Neuron (in vitro differentiated cells): ENCODE data around the gene TNIP2.

ENCODE experiments used
- H2AFZ ChIP-seq: one replicate; pipeline ENCODE4 v1.6.1; 2013; ENCODE audit warnings: low read depth, mild to moderate bottlenecking, inconsistent platforms, low read length, moderate library complexity
- H3K27me3 ChIP-seq: one replicate; pipeline ENCODE4 v1.6.1; 2013; ENCODE audit warnings: low read length; ENCODE audit not compliant: insufficient read depth
- H3K36me3 ChIP-seq: one replicate; pipeline ENCODE4 v1.6.1; 2013; ENCODE audit warnings: low read length; ENCODE audit not compliant: insufficient read depth
- H3K4me1 ChIP-seq: one replicate; pipeline ENCODE4 v1.6.1; 2013; ENCODE audit warnings: low read length; ENCODE audit not compliant: insufficient read depth
- H3K4me3 ChIP-seq: 2 replicates; pipeline ENCODE4 v1.5.1; 2013; ENCODE audit warnings: mild to moderate bottlenecking, low read length, moderate library complexity
- H3K9me3 ChIP-seq: one replicate; pipeline ENCODE4 v1.6.1; 2013; ENCODE audit warnings: low read length

The TNIP2 gene

DNA sequence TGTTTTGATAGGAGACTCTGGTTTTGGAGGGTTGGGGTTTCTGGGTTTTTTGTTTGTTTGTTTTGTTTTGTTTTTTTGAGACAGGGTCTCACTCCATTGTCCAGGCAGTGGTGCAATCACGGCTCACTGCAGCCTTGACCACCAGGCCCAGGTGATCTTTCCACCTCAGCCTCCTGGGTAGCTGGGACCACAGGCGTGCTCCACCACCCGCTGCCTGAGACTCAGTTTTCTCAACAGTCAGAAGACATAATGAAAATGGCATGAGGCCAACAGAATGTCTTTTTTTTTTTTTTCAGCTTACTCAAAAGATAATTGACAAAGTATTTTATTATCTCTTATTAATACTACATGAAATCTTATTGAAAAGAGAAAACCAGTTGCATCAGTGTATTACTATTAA is 32.4 kb downstream of the TNIP2 start:
- no peaks in the 10 kb centered on the region for H3K4me1 ChIP-seq
- no peak overlapping the region for H2AFZ ChIP-seq
- no peak overlapping the region for H3K4me3 ChIP-seq
- no peaks in the 10 kb centered on the region for H3K27me3 ChIP-seq
- H3K9me3 ChIP-seq = no peaks in the 10 kb centered on the region
- H3K36me3 ChIP-seq = peaks cover 50% of the 10 kb centered on the region

DNA sequence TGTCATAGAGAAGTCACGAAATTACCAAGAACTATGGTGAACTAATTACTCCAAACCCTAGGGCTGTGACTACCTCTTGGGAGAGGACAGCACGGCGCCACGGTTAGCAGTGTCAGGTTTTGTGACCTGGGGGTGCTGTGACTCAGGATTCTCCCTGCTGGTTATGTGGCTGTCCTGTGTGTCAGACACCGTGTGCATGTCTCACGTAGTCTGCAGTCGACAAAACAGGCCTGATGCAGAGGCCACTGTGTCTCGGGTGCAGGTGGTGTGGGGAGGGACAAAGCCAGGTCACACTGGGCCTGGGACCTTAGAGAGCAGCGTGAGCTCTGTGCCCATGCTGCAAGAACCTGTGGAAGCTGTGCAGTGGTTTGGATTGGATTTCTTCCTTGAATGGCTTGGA is 34.1 kb downstream of the TNIP2 start:
- no peaks in the 10 kb centered on the region for H3K4me1 ChIP-seq
- H3K36me3 ChIP-seq = peaks cover 57% of the 10 kb centered on the region
- no peaks in the 10 kb centered on the region for H3K27me3 ChIP-seq
- H2AFZ ChIP-seq = no peak overlapping the region
- H3K9me3 ChIP-seq = no peaks in the 10 kb centered on the region
- no peak overlapping the region for H3K4me3 ChIP-seq

- H3K4me1 ChIP-seq = no peaks in the 10 kb centered on the region
- H3K9me3 ChIP-seq = no peaks in the 10 kb centered on the region
- H2AFZ ChIP-seq = no peak overlapping the region
- H3K4me3 ChIP-seq = no peak overlapping the region
- H3K27me3 ChIP-seq = no peaks in the 10 kb centered on the region
- peaks cover 62% of the 10 kb centered on the region for H3K36me3 ChIP-seq
Measured at GRCh38 chr4:2721586-2721985, 34.5 kb downstream of the TNIP2 start.

GRCh38 chr4:2716236-2716635 is 39.9 kb downstream of the TNIP2 start:
- Histone ChIP-seq H3K4me3 (no peak overlapping the region), H3K27me3 (no peaks in the 10 kb centered on the region), H3K36me3 (peaks cover 60% of the 10 kb centered on the region), H3K9me3 (peaks cover 4% of the 10 kb centered on the region), H2AFZ (no peak overlapping the region), H3K4me1 (no peaks in the 10 kb centered on the region)

GRCh38 chr4:2715426-2715825 is 40.7 kb downstream of the TNIP2 start:
- Histone ChIP-seq H2AFZ (no peak overlapping the region), H3K4me1 (no peaks in the 10 kb centered on the region), H3K4me3 (no peak overlapping the region), H3K36me3 (peaks cover 55% of the 10 kb centered on the region), H3K9me3 (peaks cover 4% of the 10 kb centered on the region), H3K27me3 (no peaks in the 10 kb centered on the region)

- H3K9me3 ChIP-seq = peaks cover 4% of the 10 kb centered on the region
- peaks cover 50% of the 10 kb centered on the region for H3K36me3 ChIP-seq
- no peak overlapping the region for H2AFZ ChIP-seq
- H3K4me3 ChIP-seq = no peak overlapping the region
- no peaks in the 10 kb centered on the region for H3K27me3 ChIP-seq
- no peaks in the 10 kb centered on the region for H3K4me1 ChIP-seq
Measured at GRCh38 chr4:2714918-2715317, 41.2 kb downstream of the TNIP2 start.

GRCh38 chr4:2714061-2714770 is 41.9 kb downstream of the TNIP2 start:
- no peak overlapping the region for H3K4me3 ChIP-seq
- no peaks in the 10 kb centered on the region for H3K27me3 ChIP-seq
- H3K9me3 ChIP-seq = peaks cover 4% of the 10 kb centered on the region
- no peak overlapping the region for H2AFZ ChIP-seq
- peaks cover 46% of the 10 kb centered on the region for H3K36me3 ChIP-seq
- no peaks in the 10 kb centered on the region for H3K4me1 ChIP-seq

DNA sequence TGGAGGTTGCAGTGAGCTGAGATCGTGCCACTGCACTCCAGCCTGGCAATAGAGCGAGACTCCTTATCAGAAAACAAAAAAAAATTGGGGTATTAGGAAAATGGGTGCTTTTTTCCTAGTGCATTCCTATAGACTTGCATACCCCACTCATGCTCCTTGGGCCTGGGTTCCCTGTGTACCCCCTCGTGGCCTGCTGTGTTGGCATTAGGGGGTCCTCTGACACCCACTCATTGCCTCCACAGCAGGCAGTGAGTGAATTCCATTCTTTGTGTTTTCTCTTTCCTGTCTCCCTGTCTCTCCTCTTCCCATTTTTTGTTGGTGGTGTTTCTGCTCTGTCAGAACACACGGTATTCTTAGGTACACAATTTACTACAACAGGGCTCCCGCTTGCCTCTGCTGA is 42.8 kb downstream of the TNIP2 start:
- no peak overlapping the region for H3K4me3 ChIP-seq
- H2AFZ ChIP-seq = no peak overlapping the region
- no peaks in the 10 kb centered on the region for H3K4me1 ChIP-seq
- H3K36me3 ChIP-seq = peaks cover 39% of the 10 kb centered on the region
- no peaks in the 10 kb centered on the region for H3K27me3 ChIP-seq
- H3K9me3 ChIP-seq = peaks cover 4% of the 10 kb centered on the region

DNA sequence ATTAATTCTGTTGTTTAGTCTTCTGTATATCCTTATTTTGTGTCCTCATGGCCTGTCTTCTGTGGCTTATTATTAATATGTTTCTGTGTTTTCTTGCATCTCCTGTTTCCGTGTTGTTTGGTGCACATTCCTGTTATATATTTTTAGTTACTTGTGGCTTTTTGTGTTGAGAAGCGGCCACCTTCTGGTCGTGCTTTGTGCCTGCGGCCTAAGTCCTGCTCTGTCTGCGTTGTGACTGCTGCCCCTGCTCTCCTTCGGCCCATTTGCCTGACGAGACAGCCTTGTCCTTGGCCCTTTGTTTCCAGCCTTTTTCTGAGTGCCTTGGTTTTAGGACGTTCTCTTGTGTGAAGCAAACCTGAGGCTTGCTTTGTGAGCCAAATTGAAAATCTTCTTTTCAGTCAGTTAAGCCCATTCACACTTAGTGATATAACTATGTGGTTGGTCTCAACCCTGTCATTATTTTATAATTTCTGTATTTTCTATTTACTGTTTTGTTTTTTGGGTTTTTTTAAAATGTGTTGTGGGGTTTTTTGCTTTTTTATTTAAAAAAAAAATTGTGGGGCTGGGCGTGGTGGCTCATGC is 43.8 kb downstream of the TNIP2 start:
- Histone ChIP-seq H3K9me3 (peaks cover 4% of the 10 kb centered on the region), H3K27me3 (no peaks in the 10 kb centered on the region), H3K4me1 (no peaks in the 10 kb centered on the region), H3K36me3 (peaks cover 40% of the 10 kb centered on the region), H2AFZ (no peak overlapping the region), H3K4me3 (no peak overlapping the region)

DNA sequence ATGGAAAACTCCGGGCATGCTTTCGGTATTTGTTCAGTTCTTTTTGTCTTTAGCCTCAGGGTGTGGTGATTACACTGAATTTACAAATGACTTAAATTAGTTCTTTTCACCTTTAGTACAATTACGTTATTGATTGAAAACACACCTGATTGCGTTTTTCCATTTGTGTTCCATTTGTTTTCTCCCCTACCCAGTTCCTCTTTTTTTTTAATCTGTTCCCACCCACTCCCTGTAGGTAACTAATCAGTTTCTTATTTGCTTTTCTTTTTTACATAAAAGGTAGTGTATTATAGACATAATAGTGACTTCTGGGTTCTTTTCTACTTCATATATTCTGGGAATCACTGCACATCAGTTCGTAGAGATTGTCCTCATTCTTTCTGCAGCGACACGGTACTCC is 53.4 kb downstream of the TNIP2 start:
- H3K36me3 ChIP-seq = peaks cover 81% of the 10 kb centered on the region

DNA sequence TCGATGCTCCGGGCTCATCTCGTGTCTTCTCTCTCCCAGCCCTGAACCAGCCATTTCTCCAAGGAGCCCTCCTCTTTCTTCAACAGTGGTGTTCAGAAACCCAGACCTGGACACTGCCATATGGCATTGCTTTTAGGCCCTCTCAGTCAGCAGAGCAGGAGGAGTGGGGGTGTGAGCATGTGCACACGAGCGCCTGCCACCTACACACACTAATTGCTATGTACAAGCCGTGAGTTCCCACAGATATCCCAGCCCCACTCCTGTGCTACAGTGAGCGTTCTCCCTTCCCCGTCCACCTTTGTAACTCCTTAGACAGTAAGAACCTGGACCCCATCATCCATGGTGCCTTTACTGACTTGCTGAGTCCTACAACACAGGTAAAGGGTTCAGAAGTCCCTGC is 53.8 kb downstream of the TNIP2 start:
- Histone ChIP-seq H3K9me3 (no peaks in the 10 kb centered on the region), H3K36me3 (peaks cover 83% of the 10 kb centered on the region)

More for the DNA sequence above, 53.4 kb downstream of the TNIP2 start:
- H3K4me1 ChIP-seq = no peaks in the 10 kb centered on the region
- H2AFZ ChIP-seq = no peak overlapping the region
- H3K27me3 ChIP-seq = no peaks in the 10 kb centered on the region
- no peak overlapping the region for H3K4me3 ChIP-seq
- no peaks in the 10 kb centered on the region for H3K9me3 ChIP-seq

DNA sequence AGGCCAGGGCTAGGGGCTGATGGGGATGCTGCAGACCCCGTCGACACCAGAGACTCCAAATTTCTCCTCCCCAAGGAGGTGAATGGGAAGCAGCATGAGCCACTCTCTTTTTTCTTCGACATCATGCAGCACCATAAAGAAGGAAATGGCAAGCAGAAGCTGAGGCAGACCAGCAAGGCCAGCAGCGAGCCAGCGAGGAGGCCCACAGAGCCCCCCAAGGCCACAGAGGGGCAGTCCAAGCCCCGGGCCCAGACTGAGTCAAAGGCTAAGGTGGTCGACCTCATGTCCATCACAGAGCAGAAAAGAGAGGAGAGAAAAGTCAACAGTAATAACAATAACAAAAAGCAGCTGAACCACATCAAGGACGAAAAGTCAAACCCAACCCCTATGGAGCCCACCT is 56.1 kb downstream of the TNIP2 start:
- peaks cover 84% of the 10 kb centered on the region for H3K36me3 ChIP-seq
- no peak overlapping the region for H2AFZ ChIP-seq
- no peak overlapping the region for H3K4me3 ChIP-seq
- no peaks in the 10 kb centered on the region for H3K4me1 ChIP-seq
- H3K27me3 ChIP-seq = no peaks in the 10 kb centered on the region
- no peaks in the 10 kb centered on the region for H3K9me3 ChIP-seq

More for the DNA sequence above, 53.8 kb downstream of the TNIP2 start:
- Histone ChIP-seq H3K27me3 (no peaks in the 10 kb centered on the region), H3K4me1 (no peaks in the 10 kb centered on the region), H2AFZ (no peak overlapping the region), H3K4me3 (no peak overlapping the region)

DNA sequence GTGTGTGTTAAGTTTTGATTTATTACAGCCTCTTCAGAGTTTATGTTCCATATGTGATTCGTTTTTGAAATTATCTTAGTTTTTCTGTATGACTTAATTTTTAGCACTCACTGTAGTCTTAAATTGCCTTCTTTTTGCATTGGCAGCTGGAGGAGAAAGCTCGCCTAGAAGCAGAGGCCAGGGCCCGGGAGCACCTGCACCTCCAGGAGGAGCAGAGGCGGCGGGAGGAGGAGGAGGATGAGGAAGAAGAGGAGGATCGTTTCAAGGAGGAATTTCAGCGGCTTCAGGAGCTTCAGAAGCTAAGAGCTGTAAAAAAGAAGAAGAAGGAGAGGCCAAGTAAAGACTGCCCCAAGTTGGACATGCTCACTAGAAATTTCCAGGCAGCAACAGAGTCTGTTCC is 56.6 kb downstream of the TNIP2 start:
- Histone ChIP-seq H3K4me1 (no peaks in the 10 kb centered on the region), H3K27me3 (no peaks in the 10 kb centered on the region), H3K4me3 (no peak overlapping the region), H3K36me3 (peaks cover 86% of the 10 kb centered on the region), H3K9me3 (no peaks in the 10 kb centered on the region), H2AFZ (no peak overlapping the region)
